Measurements from ENCODE around the gene EFL1.
A peak's percentile ranks its signal among the peaks of the same experiment; 100 is the strongest.
"Not testable (repeated sequence)": the region's sequence is repeated elsewhere in the genome, so short reads cannot be mapped to it uniquely, and the experiment has no call there.

The EFL1 gene

GRCh38 chr15:82262422-82263026 is at the start of gene EFL1, which contains the start of gene SAXO2:
TSS of gene EFL1 (minus strand) at chr15:82262734. CDS start at chr15:82261778, 956 bp downstream.
TSS of gene SAXO2 (plus strand) at chr15:82262818. CDS start at chr15:82262880, 62 bp downstream.
- peak; percentile 93 to 96 for DNase-seq

GRCh38 chr15:82311321-82311720 is 48.8 kb upstream of the EFL1 start:
- not testable (repeated sequence) for DNase-seq

GRCh38 chr15:82309802-82310201 is 47.3 kb upstream of the EFL1 start:
- no peak for DNase-seq

GRCh38 chr15:82307714-82308081 is 45.2 kb upstream of the EFL1 start:
- DNase-seq: no peak

- DNase-seq: no peak
These were observed 44.5 kb upstream of the EFL1 start for GRCh38 chr15:82306791-82307713.

- no peak for DNase-seq
These were observed 43.1 kb upstream of the EFL1 start for GRCh38 chr15:82305621-82306048.

- DNase-seq: no peak
These were observed 42.2 kb upstream of the EFL1 start for GRCh38 chr15:82304778-82305090.

GRCh38 chr15:82303956-82304777 is 41.6 kb upstream of the EFL1 start:
- DNase-seq: no peak

GRCh38 chr15:82301296-82302016 is 38.9 kb upstream of the EFL1 start:
- no peak for DNase-seq

GRCh38 chr15:82300883-82301282 is 38.3 kb upstream of the EFL1 start:
- DNase-seq: no peak

GRCh38 chr15:82300326-82300725 is 37.8 kb upstream of the EFL1 start:
- DNase-seq: not testable (repeated sequence)

GRCh38 chr15:82299511-82299914 is 37.0 kb upstream of the EFL1 start:
- not testable (repeated sequence) for DNase-seq

- peak; percentile 48 to 55 for DNase-seq
These were observed 36.0 kb upstream of the EFL1 start for GRCh38 chr15:82298520-82298919.

GRCh38 chr15:82298032-82298431 is 35.5 kb upstream of the EFL1 start:
- DNase-seq: no peak

GRCh38 chr15:82297546-82297945 is 35.0 kb upstream of the EFL1 start:
- DNase-seq: no peak

GRCh38 chr15:82294061-82294690 is 31.6 kb upstream of the EFL1 start:
- DNase-seq: no peak

GRCh38 chr15:82292271-82292670 is 29.7 kb upstream of the EFL1 start:
- DNase-seq: no peak

GRCh38 chr15:82288202-82288601 is 25.7 kb upstream of the EFL1 start:
- not testable (repeated sequence) for DNase-seq

GRCh38 chr15:82286475-82286874 is 23.9 kb upstream of the EFL1 start:
- DNase-seq: not testable (repeated sequence)

GRCh38 chr15:82284381-82284780 is 21.8 kb upstream of the EFL1 start:
- DNase-seq: not testable (repeated sequence)

GRCh38 chr15:82282386-82282785 is 19.9 kb upstream of the EFL1 start:
- DNase-seq: not testable (repeated sequence)

- DNase-seq: not testable (repeated sequence)
These were observed 18.7 kb upstream of the EFL1 start for GRCh38 chr15:82281276-82281675.
